Measurements from ENCODE around the gene SFT2D3. TPM values are rescaled to one million over a fixed set of nuclear protein-coding genes. Genes with fewer than 3 reads are reported as not detected.

The SFT2D3 gene
- total and polyA plus RNA-seq, 2 of the 8 experiments (the other 6 are each of a cell fraction or from before 2014, with no cell fraction given), result 7.3 to 10.3 TPM

- Histone ChIP-seq H3K27me3 (replicated peaks in 1 of 4; ENCODE audit: control insufficient read depth in 3 of 4, extremely low read depth in 1 of 4, insufficient read depth in 3 of 4, low read length in 3 of 4) (peaks cover 0 to 2% (median 0%) of the 10 kb centered on the region in 4 experiments; a peak in 1 of 7 replicates), H3K23ac (ENCODE audit: insufficient read length) (no peak overlapping the region), H2BK20ac (ENCODE audit: low read length) (no peak overlapping the region), H4K91ac (replicated peaks; ENCODE audit: insufficient read length, low read length) (no peak overlapping the region), H3K4me1 (replicated peaks in 1 of 4; ENCODE audit: control insufficient read depth in 3 of 4, insufficient read depth in 4 of 4, low read length in 3 of 4) (no peaks in the 10 kb centered on the region; a peak in 3 of 7 replicates), H3K27ac (ENCODE audit: low read depth, low read length) (no peak overlapping the region), H3K4me2 (ENCODE audit: insufficient read depth in 1 of 2, low read depth in 2 of 2, low read length in 2 of 2) (no peak overlapping the region), H2AK5ac (ENCODE audit: low read depth, low read length) (no peak overlapping the region), H4K8ac (ENCODE audit: extremely low read depth, insufficient read depth, low read length) (no peak overlapping the region), H3K79me2 (ENCODE audit: control insufficient read depth in 1 of 2, insufficient read depth in 2 of 2, low read length in 2 of 2) (no peaks in the 10 kb centered on the region), H3K23me2 (ENCODE audit: low read depth, low read length) (no peaks in the 10 kb centered on the region), H4K20me1 (replicated peaks in 1 of 2; ENCODE audit: control insufficient read depth in 1 of 2, insufficient read depth in 2 of 2, low read length in 2 of 2) (peaks cover 0 to 1% of the 10 kb centered on the region in 2 experiments), H2BK5ac (ENCODE audit: low read depth, low read length) (no peak overlapping the region), H3K9me3 (ENCODE audit: insufficient read depth in 2 of 2, low read depth in 1 of 2, low read length in 1 of 2) (no peaks in the 10 kb centered on the region), H3K18ac (ENCODE audit: extremely low read depth, low read length) (no peak overlapping the region), H3K79me1 (ENCODE audit: low read depth, low read length) (no peaks in the 10 kb centered on the region), H3K4me3 (ENCODE audit: extremely low read depth in 1 of 4, insufficient read depth in 2 of 4, low read depth in 3 of 4, low read length in 4 of 4) (no peak overlapping the region), H2BK15ac (ENCODE audit: low read length) (no peak overlapping the region), H4K5ac (ENCODE audit: insufficient read length, low read depth, low read length) (no peak overlapping the region), H3K56ac (replicated peaks; ENCODE audit: insufficient read length, low read depth, low read length) (no peak overlapping the region), H2BK12ac (ENCODE audit: low read depth, low read length) (no peak overlapping the region), H3K9ac (replicated peaks in 1 of 4; ENCODE audit: extremely low read depth in 1 of 4, low read depth in 3 of 4, low read length in 3 of 4) (no peak overlapping the region), H3K14ac (ENCODE audit: insufficient read length) (no peak overlapping the region), H2BK120ac (replicated peaks; ENCODE audit: low read depth, low read length) (no peak overlapping the region), H2AFZ (ENCODE audit: low read length) (no peak overlapping the region), H3K4ac (replicated peaks; ENCODE audit: insufficient read length, low read depth, low read length) (no peak overlapping the region), H3K36me3 (ENCODE audit: control insufficient read depth in 2 of 4, insufficient read depth in 4 of 4, low read length in 3 of 4) (no peaks in the 10 kb centered on the region)
- TF ChIP-seq RFX5 (IDR thresholded peaks at IDR 0.05; ENCODE audit: borderline replicate concordance, low read depth, low read length) (no peak), SIRT6 (IDR thresholded peaks at IDR 0.05; ENCODE audit: low read length) (no peak)
- no peak for DNase-seq (ENCODE audit: low read depth in 1 of 2, low spot score in 2 of 2)
- ChIA-PET CTCF (ENCODE audit: partially characterized antibody) (interaction anchor here (0.8 to 2.4 kb wide), 3 partner anchors 40 to 88 kb away, joined by 3 to 10 read pairs (median 7); no protein-coding TSS in a partner anchor), POLR2A (ENCODE audit: partially characterized antibody) (no interaction called here)
- FAIRE-seq, result no peak
- 97% methylated on average over 9 of the region's 15 CpGs; no CpG with 5 or more reads in 1 of the 2 experiments for WGBS, 2 experiments (ENCODE audit: extremely low coverage in 1 of 2, insufficient coverage in 1 of 2, insufficient read length in 1 of 2, insufficient replicate concordance in 2 of 2, low coverage in 1 of 2, low lambda C conversion rate in 2 of 2, missing lambda C conversion rate in 1 of 2)
Observed at GRCh38 chr2:127656569-127657231, 44.6 kb upstream of the SFT2D3 start.

All from H1 (cell line).